NCI-H1930 (cell line): ENCODE data around the gene NECAB2.
A peak's percentile ranks its signal among the peaks of the same experiment; 100 is the strongest.

Experiments
- DNase-seq, 2 experiments: peaks; one replicate each; lab custom pipeline; 2025; lab: John Stamatoyannopoulos, UW

Gene NECAB2

DNA sequence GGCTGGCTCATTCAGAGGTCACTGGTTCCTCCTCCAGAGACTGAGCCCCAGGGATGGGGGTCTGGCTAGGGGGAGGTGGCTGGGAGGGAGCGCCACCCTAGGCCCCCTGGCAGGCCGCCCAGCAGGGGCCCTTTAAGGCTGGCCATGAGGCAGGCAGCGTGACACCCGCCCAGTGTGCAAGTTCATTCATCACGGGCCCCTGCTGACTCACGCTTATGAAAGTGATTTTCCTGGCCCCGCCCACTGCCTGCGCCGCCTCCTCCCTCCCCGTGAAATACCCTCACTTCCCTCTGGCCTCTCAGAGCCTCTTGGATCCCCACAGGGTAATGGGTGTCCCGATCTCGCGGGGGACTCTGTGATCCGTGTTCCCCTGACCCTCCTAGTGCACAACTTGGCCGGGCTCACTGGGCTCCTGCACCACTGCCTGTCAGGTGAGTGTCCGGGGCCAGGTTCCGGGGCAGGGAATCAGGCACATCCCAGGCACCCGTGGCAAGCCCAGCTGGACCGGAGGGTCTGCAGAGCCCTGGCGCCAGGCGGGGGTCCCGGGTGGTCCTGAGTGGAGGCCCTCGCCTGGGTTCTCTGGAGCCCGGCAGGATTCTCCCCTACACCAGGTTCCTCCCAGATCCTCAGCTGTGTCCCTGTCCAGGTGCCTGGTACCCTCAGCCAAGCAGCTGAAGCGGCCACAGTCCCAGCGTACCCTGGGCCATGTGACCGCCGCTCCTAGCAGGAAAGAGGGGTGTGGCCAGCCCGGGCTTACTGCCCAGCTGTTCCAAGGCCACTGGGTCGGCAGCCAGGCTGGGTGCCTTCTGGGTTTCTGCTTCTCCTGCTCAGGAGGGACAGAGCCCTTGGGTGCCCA lies 14.9 kb upstream of the NECAB2 start, which contains the start of gene OSGIN1:
OSGIN1 (plus strand) TSS at position 301 of the 856 bp plus-strand sequence. CDS start 4,432 bp downstream, outside the sequence.
- DNase-seq, result peak in 1 of 2 experiments; percentile 14

DNA sequence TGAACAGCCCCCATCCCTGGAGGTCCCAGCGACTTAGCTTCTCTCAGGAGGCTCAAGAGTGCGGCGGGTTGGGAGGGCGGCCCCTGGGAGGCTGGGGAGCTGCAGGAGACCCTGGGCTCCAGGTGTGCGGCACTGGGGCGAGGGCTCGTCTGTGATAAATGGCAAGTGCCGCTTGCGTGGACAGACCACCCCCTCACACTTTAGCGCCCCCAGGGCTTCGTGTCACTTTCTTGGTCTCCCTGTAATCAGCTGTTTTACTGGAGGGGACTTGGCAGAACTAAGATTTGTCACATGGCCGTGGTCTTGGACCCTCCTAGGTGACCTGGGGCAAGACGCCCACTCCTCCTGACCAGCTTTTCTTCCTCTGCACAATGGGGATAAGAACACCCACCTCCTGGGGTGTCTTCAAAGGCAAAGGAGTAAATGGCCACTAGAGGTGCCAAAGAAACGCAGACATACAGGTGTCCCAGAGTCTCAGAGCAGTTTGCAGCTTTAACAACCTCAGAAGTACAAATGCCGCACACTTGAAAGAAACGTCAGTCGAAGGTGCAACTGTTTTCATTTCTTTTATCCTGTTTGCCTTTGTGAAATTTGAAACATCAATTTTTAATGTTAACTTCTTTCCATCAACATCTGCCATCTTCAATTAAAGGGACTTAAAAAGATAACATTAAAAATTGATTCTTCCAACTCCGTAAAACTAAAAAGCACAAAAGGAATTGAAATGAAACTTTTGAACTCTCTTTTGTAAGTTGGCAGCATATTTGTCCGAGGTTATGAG lies 14.1 kb upstream of the NECAB2 start:
- peak in 1 of 2 experiments; percentile 3 for DNase-seq

DNA sequence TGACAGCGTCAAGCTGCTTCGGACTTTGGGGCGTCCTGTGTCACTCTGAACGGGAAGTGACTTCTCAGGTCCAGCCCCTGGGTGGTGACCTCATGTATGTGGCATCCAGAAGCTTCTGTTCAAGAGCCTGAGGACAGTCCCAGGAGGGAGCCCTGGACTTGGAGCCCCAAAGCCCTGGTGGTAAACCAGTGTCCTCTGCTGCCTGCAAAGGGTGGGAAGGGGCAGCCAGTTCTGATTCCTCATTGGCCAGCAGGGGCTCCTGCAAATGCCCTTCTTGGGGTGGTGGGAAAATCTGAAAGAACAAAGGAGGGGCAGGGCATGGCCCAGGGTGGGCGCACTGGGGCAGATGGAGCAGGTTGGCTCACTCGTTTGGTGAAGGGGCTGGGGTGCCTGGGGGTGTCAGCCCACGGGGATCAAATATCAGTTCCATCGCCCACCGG lies 13.4 kb upstream of the NECAB2 start:
- no peak for DNase-seq

DNA sequence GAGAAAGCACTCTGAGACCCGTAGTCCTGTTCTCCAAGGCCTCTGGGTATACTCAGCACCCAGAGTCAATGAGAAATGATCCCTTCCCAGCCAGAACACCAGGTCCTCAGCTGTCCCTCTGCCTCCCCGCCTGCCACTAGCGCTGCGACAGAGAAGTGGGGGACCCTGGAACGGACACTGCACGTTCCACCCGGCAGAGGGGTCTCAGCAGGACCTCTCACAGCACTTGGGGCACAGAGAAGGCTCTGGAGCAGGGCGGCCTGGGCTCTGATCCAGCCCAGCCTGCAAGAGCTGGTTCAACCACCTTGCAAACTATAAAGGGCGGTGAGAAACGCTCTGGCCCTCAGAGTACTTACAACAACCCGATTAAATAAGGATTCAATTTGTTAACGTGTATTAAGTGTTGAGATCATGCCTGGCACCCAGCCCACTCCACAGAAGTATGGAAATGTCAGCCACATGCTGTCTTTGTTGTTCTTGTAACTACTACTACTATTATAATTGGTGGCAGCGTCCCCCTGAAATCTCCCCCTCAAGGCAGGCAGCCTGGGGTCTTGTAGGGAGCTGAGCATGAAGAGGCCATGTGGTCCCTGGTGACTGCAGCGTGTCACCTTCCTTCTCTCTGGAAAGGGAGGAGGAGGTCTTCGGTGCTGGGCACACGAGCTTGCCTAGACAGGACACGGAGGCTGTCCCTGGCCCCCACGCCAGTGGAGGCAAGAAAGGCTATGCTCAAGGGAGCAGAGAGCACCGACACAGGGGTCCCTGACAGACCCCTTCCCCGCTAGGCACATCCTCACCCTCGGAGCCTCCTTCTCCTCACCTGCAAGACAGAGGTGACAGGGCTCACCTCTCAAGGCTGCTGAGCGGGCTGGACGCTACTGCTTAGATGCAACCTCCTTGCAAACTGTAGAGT lies 12.6 kb upstream of the NECAB2 start:
- DNase-seq, result no peak

GRCh38 chr16:83956336-83957289 lies 11.4 kb upstream of the NECAB2 start:
- DNase-seq, result peak in 1 of 2 experiments; percentile 43

GRCh38 chr16:83957296-83957855 lies 10.7 kb upstream of the NECAB2 start:
- DNase-seq, result no peak

DNA sequence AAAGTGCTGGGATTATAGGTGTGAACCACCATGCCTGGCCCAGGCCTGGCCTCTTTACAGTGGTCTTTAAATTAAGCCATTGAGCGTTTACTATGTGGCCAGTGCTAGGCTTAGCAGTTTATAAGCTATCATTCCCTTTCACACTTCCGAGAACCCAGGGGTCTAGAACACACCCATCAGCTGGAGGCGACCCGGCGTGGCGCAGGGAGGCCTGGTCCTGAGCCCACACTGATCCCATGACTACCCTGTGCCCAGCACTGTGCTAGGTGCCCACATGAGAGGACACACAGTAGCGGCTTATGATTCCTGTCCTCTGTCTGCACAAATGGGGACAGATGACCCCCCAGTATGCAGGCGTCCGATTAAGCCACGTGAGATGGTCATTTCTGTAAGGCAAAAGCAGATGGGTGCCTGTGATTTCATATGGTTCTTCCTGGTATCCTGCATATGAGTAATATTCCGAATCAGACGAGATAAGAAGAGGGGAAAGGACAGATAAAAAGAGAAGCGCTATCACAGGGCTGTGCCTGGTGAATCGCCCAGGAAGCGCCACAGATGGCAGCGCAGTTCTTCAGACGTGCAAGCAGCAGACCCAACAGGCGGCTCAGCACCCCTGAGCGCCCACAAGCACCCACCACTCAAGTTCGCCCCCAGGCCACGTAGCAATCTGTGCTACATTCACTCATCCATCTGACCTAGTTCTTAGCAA lies 9.8 kb upstream of the NECAB2 start:
- no peak for DNase-seq

GRCh38 chr16:83958846-83959565 lies 9.0 kb upstream of the NECAB2 start:
- DNase-seq, result no peak

DNA sequence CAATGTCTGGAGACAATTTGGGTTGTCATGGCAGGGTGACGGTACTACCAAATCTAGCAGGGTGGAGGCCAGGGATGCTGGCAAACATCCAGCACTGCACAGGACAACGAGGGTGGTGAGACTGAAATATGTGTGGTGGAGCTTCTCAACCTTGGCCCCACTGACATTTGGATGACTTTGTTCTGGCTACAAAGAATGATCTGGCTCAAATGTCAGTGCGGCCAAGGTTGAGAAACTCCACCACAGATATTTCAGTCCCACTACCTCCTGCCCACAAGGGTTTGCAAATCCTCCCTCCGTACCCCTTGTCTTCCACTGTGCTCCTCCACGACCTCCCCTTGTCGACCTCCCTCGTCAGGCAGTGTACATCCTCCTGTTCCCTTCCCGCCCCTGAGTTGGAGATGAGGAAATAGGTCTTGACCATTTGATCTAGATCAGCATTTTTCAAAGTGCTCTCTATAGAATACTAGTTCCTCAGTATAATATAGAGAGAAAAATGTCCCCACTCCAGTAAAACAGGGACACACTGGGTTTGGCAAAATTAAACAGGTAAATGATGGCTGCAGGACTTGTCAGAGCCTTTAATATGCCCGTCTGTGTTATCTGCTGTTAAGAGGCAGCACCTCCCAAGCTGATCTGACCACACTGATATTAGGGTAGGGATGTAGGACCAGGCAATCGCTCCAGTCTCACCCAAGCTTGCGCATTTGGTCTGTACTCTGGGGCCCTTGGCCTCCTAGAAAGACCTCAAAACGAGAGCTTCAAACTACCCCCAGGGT lies 8.2 kb upstream of the NECAB2 start:
- no peak for DNase-seq

- no peak for DNase-seq
These were observed 7.4 kb upstream of the NECAB2 start for GRCh38 chr16:83960521-83961249.

DNA sequence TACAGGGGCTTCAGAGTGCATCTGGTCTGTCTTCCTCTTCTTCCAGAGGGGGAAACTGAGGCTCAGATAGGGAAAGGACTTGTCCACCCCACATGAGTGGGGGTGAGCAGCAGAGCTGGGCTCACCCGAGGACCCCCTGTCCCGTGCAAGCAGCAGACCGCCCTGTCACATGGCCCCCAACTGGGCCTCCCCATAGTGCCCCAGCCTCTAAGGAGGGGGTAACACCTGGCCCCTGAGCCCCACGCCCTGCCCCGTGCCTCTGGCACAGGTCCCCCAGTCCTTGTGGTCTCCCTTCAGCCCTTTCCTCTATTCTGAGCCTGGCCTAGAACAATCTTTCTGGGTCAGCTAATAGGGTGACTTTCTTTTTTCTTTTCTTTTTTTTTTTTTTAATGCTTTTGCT lies 6.5 kb upstream of the NECAB2 start:
- DNase-seq, result no peak

- no peak for DNase-seq
These were observed 4.5 kb upstream of the NECAB2 start for GRCh38 chr16:83963277-83964119.

- DNase-seq, result no peak
These were observed 3.2 kb upstream of the NECAB2 start for GRCh38 chr16:83964684-83965443.

DNA sequence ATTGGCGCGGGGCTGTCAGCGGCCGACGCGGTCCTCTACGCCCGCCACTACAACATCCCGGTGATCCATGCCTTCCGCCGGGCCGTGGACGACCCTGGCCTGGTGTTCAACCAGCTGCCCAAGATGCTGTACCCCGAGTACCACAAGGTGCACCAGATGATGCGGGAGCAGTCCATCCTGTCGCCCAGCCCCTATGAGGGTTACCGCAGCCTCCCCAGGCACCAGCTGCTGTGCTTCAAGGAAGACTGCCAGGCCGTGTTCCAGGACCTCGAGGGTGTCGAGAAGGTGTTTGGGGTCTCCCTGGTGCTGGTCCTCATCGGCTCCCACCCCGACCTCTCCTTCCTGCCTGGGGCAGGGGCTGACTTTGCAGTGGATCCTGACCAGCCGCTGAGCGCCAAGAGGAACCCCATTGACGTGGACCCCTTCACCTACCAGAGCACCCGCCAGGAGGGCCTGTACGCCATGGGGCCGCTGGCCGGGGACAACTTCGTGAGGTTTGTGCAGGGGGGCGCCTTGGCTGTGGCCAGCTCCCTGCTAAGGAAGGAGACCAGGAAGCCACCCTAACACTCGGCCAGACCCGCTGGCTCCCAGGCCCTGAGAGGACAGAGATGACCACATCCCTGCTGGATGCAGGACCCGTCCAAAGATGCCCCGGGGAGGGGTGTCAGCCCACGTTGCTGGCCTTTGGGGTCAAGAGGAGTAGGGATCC lies 2.4 kb upstream of the NECAB2 start:
- no peak for DNase-seq

DNA sequence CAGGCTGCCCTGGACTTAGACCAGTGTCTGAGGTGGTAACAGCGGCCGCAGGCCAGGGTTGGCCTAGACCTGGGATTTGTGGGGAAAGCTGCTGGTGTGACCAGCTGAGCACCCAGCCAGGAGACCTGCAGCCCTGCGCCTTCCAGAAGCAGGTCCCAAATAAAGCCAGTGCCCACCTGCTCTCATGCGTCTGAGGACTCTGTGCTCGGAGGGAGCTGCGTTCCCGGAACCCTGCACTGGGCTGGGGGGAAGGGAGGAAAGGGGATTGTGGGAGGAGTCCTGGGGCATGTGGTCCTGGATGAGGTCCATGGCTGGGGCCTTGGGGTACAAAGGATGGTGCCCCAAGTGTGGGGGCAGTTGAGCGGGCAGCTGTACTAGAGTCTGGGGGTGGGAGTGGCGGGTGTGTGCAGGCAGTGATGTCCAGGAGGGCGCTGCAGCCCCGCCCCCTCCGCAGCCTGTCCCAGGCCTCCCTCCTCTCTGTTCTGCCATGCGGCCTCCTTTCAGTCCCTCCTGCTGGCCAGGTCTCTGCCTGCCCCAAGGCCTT lies 1.8 kb upstream of the NECAB2 start:
- no peak for DNase-seq
